Activated effector memory CD4-positive, alpha-beta T cell treated with Interleukin-2 at 50 U/mL for 16 hours (primary cell): ENCODE measurements around the gene LSM14A.
A peak's percentile ranks its signal among the peaks of the same experiment; 100 is the strongest.
"Not testable (repeated sequence)": the region's sequence is repeated elsewhere in the genome, so short reads cannot be mapped to it uniquely, and the experiment has no call there.

Experiments used
- DNase-seq: peaks from one replicate; pipeline ENCODE4 v3.0.0-alpha.2; 2020

The LSM14A gene

GRCh38 chr19:34232566-34233481 is 60.5 kb downstream of the LSM14A start:
- DNase-seq: no peak

GRCh38 chr19:34235425-34235940 is 63.2 kb downstream of the LSM14A start:
- no peak for DNase-seq

- no peak for DNase-seq
These were observed 64.0 kb downstream of the LSM14A start for GRCh38 chr19:34236035-34236987.

GRCh38 chr19:34237283-34237682 is 65.0 kb downstream of the LSM14A start:
- DNase-seq: no peak

- DNase-seq: no peak
These were observed 65.6 kb downstream of the LSM14A start for GRCh38 chr19:34237939-34238338.

- no peak for DNase-seq
These were observed 69.4 kb downstream of the LSM14A start for GRCh38 chr19:34241513-34242337.

GRCh38 chr19:34243138-34243875 is 71.0 kb downstream of the LSM14A start:
- not testable (repeated sequence) for DNase-seq

GRCh38 chr19:34243876-34244578 is 71.7 kb downstream of the LSM14A start:
- DNase-seq: no peak

- DNase-seq: no peak
These were observed 72.5 kb downstream of the LSM14A start for GRCh38 chr19:34244611-34245299.

GRCh38 chr19:34246340-34246739 is 74.0 kb downstream of the LSM14A start:
- no peak for DNase-seq

GRCh38 chr19:34248941-34249340 is 76.6 kb downstream of the LSM14A start:
- no peak for DNase-seq

GRCh38 chr19:34253167-34253566 is 80.9 kb downstream of the LSM14A start:
- not testable (repeated sequence) for DNase-seq

- DNase-seq: not testable (repeated sequence)
These were observed 81.4 kb downstream of the LSM14A start for GRCh38 chr19:34253681-34254045.

- peak; percentile 77 for DNase-seq
These were observed 81.9 kb downstream of the LSM14A start, which contains the start of gene GARRE1 for GRCh38 chr19:34254046-34254697. Gene GARRE1, plus strand, starts transcription at chr19:34254554. Its CDS starts 45,920 bp downstream, at chr19:34300474.

GRCh38 chr19:34254698-34255432 is 82.6 kb downstream of the LSM14A start:
- DNase-seq: peak; percentile 13

GRCh38 chr19:34255546-34255945 is 83.2 kb downstream of the LSM14A start:
- DNase-seq: no peak

GRCh38 chr19:34256835-34257558 is 84.7 kb downstream of the LSM14A start:
- no peak for DNase-seq

GRCh38 chr19:34257559-34257924 is 85.2 kb downstream of the LSM14A start:
- DNase-seq: no peak
